ENCODE data around the gene NBEA.

GRCh38 chr13:34993470-34993869 lies 51.4 kb downstream of the NBEA start:
- no peak for TF ChIP-seq ZNF274 (IDR thresholded peaks at IDR 0.05; ENCODE audit: low read depth, low read length)
- no peak for TF ChIP-seq YY1 (IDR thresholded peaks at IDR 0.05; ENCODE audit: insufficient read depth, insufficient read length)
- TF ChIP-seq SUZ12 (IDR thresholded peaks at IDR 0.05; ENCODE audit: extremely low read depth, insufficient read depth, insufficient read length) = no peak

All from NT2/D1 (cell line).